Right kidney (tissue), 1 donor: Measurements from ENCODE around the gene TRIP12.
"Not testable (repeated sequence)": the region's sequence is repeated elsewhere in the genome, so short reads cannot be mapped to it uniquely, and the experiment has no call there.

ENCODE experiments used
- DNase-seq: peaks from one replicate; pipeline ENCODE4 v3.0.0-alpha.2; 2016

TRIP12 gene

GRCh38 chr2:229834368-229834767 lies 87.4 kb downstream of the TRIP12 start:
- DNase-seq = not testable (repeated sequence)

GRCh38 chr2:229832510-229832898 lies 89.3 kb downstream of the TRIP12 start:
- DNase-seq = no peak

DNA sequence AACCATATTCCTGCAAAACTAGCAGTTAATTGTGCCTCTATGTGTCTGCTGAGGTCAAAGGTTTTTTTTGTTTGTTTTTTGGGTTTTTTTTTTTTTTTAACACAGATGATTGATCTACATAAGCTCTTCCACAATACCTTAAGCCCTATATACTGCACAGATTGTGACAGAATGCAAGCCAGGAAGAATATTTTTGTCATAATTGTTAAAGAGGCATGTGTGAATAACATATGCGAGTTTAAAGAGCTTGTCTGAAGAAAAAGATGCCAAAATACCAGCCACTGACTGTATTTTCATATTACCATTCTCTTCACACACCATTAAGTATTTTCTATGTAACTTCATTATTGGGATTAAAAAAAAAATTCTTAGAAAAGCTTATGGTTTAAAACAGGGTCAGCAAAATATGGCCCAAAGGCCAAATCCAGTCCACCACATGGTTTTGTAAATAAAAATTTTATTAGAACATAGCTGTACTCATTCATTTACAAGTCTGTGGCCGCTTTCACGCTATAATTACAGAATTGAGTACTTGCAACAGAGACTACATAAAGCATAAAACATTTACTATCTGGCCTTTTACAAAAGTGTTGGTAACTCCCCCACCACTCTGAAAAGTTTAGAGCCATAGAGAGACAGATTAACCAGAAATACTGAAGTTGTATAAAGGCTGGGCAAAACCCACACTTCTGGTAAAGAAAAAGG lies 89.9 kb downstream of the TRIP12 start:
- no peak for DNase-seq

DNA sequence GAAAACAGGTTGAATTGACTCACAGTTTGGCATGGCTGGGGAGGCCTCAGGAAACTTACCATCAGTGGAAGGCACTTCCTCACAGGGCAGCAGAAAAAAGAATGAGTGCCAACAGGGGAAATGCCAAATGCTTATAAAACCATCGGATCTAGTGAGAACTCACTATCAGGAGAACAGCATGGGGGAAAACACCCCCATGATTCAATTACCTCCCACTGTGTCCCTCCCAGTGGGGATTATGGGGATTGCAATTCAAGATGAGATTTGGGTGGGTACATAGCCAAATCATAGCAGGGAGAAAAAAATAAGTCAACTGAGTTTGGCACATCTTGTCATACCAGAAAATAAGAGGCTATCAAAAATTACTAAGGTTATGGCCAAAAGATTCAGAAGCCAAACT lies 96.3 kb downstream of the TRIP12 start:
- DNase-seq = no peak

- no peak for DNase-seq
Observed at GRCh38 chr2:229821316-229821715, 100.5 kb downstream of the TRIP12 start.

DNA sequence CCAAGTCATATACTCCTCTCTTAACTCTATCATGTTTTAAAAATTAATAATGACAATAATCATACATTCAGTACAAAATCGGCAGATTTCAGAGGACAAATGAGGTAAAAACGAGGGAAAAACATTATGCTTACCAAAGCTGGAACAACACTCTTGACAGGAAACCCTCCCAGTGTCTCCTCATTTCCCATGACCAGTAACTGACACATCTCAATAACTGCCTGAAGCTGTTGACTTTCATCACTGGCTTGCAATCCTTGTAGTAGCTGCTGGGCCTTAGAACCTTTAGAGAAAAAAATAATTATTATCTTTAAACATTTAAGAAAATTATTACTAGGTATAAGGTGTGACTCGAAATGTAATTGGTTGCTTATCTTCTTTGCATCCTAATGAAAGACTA lies 103.6 kb downstream of the TRIP12 start:
- DNase-seq = no peak

- DNase-seq = no peak
Observed at GRCh38 chr2:229815858-229816257, 106.0 kb downstream of the TRIP12 start.

DNA sequence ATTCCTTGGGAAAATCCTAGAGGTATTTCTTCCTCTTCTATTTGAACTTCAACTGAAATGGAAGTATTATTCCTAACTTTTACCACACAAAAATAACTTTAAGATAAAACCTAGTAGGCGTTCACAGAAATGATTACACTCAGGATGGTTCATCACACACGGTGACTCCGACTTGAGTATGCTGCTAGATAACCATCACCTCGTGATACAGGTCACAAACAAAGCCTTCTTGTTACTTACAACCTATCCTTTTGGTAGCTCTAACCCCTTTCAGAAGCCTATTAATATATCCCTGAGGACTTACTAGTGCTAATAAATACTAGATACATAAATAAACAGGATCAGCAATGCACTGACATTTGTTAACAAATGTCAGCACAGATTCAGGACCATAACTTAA lies 106.5 kb downstream of the TRIP12 start:
- no peak for DNase-seq

DNA sequence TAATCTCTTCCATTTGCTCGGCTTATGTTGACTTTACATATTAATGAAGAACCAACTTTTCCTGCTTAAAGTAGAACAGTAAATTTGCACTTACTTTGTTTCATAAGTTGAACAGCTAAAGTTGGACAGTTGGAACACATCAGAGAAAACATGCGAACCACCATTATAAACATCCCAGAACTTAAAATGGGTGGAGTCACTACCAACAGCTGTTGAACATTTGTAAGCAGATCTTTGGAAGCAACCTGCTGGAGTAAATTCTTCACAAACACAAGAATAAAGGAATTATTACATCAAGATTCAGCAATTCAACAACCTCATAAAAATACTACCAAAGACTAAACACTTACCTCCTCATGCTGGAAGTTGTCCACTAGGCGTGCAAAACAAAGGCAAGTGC lies 111.0 kb downstream of the TRIP12 start:
- DNase-seq = no peak

DNA sequence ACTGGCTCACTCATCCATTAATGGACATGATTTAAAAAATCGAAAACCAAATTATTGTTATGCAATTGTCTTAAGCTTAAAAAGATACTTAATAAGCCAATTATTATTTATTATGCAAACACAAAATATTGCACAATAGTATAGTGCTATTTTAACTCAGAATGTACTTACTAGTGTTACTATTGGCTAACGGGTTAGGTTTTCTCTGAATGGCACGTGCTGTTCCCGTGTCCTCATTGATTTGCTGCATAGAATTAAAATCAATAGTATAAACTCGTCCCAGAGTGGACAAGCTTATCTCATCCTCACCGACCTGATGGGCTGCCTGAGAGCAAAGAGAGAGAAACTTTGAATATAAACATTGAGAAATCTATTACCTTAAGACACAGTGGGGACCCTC lies 116.2 kb downstream of the TRIP12 start:
- DNase-seq = no peak

GRCh38 chr2:229802785-229803184 lies 119.0 kb downstream of the TRIP12 start:
- DNase-seq = no peak

- DNase-seq = peak; percentile 20
Observed at GRCh38 chr2:229800997-229801754, 120.6 kb downstream of the TRIP12 start.

GRCh38 chr2:229798446-229799155 lies 123.2 kb downstream of the TRIP12 start:
- no peak for DNase-seq

DNA sequence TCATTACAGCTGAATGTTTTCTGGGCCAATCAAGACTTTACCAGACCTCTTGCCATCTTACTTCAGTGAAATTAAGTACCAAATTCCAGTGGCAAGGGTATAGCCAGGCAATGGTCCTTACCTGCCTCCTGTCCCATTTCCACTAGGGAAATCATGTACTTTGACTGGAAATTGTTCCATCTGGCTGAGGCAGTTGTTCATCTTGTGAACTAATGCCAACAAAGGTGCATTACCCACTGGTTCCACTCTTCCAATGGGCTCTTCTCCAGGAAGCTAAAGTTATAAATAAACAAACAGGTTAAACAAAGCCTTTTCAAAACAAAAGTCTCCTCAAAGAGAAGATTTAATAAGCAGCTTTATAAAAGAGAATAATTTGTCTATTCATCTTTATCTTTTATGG lies 126.8 kb downstream of the TRIP12 start:
- DNase-seq = no peak

GRCh38 chr2:229794636-229795035 lies 127.2 kb downstream of the TRIP12 start:
- no peak for DNase-seq

DNA sequence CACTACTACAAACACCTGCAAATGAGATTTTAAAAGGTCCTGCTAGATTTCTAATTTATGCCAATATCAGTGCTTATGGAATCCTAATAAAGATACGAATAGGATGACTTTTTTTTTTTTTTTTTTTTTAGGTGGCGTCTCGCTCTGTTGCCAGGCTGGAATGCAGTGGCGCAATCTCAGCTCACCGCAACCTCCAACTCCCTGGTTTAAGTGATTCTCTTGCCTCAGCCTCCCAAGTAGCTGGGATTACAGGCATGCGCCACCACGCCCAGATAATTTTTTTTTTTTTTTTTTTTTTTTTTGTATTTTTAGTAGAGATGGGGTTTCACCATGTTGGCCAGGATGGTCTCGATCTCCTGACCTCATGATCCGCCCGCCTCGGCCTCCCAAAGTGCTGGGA lies 135.5 kb downstream of the TRIP12 start:
- not testable (repeated sequence) for DNase-seq

DNA sequence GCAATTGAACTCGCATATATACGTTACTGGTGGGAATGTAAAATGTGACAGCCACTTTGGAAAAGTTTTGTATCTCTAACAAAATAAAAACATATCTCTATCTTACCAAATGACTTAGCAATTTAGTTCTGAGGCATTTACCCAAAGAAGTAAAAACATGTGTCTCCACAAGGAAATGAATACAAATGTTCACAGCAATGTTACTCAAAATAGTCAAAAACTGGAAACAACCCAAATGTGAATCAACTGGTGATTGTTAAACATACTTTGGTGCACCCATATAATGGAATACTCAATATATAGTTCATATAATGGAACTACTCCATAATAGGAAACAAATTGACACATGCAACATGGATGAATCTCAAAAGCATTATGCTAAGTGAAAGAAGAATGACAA lies 137.0 kb downstream of the TRIP12 start:
- DNase-seq = no peak

GRCh38 chr2:229783108-229783721 lies 138.6 kb downstream of the TRIP12 start:
- DNase-seq = no peak

DNA sequence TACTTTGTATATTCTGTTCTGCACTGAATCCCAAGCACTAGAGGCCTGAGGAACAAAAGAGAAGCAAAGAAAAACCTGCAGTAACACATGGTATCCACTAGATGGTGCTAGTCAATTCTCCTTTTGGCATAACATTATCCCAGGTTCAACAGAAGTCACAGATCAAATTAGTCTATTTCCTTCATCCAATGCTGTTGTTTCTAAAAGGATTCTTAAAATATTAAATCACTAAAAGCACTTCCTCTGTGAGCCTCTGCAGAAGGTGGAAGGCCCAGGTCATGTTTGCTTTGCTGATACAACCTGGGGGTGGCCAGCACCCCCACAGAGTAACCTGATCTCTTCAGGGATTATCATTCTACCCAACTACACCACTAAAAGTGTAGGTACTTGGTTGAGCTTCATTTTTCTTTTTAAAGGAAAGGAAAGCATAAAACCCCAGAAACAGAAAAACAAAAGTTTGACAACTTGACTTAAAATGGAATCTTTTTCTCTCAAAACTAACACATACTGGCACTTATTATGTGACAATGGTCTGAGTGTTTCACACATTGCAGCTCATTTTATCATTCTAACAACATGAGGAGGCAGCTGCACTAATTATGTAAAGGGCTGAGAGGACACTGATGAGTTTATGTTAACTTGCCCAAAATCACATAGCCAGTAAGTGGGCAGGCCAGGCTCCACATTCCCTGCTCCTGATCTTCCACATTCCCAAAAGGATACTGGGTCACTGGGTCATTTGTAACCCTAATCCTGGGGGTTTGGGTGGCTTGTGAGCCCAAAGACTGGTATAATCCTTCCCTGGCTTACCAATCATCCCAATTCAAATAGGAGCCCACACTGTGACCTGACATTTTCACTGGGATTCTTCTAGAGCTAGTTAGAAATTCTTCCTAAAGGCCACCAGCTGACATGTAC lies 140.7 kb downstream of the TRIP12 start:
- peak; percentile 20 for DNase-seq

- DNase-seq = no peak
Observed at GRCh38 chr2:229779650-229780049, 142.2 kb downstream of the TRIP12 start.

GRCh38 chr2:229777716-229778115 lies 144.1 kb downstream of the TRIP12 start:
- no peak for DNase-seq
